Right ventricle myocardium inferior (tissue), 1 donor: ENCODE results near the gene VGLL4. TPM values are rescaled to one million over a fixed set of nuclear protein-coding genes. Genes with fewer than 3 reads are reported as not detected.
"Not testable (repeated sequence)": the region's sequence is repeated elsewhere in the genome, so short reads cannot be mapped to it uniquely, and the experiment has no call there.

ENCODE experiments used
- ATAC-seq: fragments of 200-7000 bp; cut with Tn5 transposase; one replicate; pipeline ENCODE4 v1.9.1; 2020; ENCODE audit warnings: mild to moderate bottlenecking, moderate library complexity
- DNase-seq: peaks from one replicate; pipeline ENCODE4 v3.0.0; 2021; ENCODE audit errors: missing footprints
- intact Hi-C: fragments of 100-400 bp; cut with DNase I; formaldehyde crosslinking; loops from one replicate; pipeline ENCODE4 v1.11.0; 2022
- total RNA-seq: library from RNA; stranded (reverse); fragmentation: NEBNext Ultra II Directional; extraction: Animal tissue kit (Norgen Biotek cat#: 25700); gene quantifications from one replicate; pipeline ENCODE4 v1.2.1, GENCODE V29; 2021
- donor health status: DM: no; HTN: yes; CAD: no; lungs with severe emphysema.

VGLL4 gene
- total RNA-seq, 1 donor from 2014 or later: 26.8 TPM

DNA sequence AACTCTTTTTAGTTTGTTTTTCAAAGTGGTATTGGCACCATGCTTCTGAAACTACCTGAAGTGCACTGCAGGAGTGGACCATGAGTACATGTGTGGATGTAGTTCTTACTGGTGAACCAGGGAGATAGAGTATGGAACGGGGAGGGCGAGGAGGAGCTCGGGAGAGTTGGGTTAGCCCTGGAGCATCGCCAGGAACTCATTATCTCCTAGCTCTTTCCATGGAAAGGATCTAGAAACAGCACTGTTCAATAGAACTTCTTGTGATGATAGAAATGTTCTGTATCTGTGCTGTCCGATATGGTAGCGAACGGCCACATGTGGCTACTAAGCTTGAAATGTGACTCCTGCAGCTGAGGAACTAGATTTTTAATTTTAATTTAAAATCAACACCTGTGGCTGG lies 47.3 kb downstream of the VGLL4 start:
- intact Hi-C loops: no loop called here
- ATAC-seq (no peak), DNase-seq (no peak)

DNA sequence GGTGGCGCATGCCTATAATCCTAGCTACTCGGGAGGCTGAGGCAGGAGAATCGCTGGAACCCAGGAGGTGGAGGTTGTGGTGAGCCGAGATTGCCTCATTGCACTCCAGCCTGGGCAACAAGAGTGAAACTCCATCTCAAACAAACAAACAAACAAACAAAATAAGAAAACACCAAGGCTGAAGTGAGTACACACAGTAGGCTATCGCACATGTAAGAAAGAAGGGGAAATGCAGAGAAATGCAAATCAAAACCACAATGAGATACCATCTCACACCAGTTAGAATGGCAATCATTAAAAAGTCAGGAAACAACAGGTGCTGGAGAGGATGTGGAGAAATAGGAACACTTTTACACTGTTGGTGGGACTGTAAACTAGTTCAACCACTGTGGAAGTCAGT lies 48.7 kb downstream of the VGLL4 start:
- ATAC-seq, intact Hi-C loops, DNase-seq: not testable (repeated sequence)

DNA sequence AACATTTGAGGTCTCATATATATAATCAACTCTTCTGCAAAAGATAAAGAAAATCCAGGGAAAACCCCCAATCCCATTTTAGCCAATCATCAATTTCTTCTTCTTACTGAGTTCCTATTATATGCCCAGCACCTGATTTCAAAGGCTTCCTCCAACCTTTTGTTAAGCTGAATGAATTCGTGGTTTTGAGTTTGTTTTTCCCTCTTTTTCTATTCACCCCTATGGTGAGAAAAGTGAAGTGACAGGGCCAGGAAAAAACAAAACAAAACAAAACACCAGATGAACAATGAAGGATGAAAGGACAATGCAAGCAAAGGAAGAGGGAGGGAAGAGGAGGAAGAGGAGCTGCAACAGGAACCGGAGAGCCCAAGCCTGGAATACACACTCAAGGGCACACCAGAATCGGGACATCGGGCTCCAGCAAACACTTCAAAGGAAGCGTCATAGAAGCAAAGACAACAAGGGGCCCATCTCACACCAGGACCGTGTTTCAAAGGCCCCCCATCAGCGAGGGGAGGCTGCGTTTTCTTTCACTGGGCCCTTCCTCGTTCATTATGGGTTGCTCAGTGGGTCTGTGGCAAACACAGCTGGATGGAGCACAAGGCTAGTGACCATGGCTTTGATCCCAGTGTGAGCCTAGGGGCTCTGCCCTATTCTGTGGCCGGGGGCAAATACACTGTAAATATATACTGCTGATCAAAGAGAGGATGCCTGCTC lies 50.2 kb downstream of the VGLL4 start:
- intact Hi-C loops: no loop called here
- no peak for ATAC-seq
- no peak for DNase-seq

DNA sequence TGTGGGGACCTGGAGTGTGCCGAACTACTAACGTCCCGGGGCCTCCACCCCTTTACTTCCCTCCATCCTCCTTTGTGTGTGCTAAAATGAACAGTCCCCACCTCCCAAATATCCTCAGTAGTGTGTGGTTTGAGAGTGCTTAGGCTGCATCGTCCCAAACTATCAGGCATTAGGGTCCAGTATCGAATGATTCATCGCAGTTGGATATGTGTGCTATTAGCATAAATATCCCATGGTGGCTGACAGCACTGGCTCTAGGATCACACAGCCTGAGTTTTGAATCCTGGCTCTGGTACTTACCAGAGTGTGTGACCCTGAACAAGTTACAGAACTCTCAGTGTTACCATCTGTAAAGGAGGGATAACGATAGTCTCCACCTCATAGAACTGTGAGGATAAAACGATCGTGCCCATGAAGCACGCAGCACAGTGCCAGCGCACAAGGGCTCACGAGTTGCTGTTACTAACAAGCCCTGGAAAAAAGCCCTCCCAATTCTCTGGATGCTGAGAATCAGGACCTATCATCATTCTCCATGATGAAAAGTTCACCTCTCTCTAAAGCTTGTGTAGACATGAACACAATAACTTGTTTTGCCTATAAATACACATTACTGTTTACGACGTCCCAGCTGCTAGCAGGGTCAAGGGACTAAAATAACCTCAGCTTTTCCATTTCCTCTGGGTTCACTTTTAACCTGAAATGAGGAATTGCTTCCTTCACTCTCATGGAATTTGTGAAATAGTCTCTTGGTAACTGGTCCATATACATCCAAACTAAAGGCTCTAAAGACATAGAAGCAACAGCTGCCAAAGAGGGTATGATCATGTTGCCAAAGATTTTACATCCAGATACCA lies 51.0 kb downstream of the VGLL4 start:
- ATAC-seq (no peak), DNase-seq (no peak)
- intact Hi-C loops: no loop called here

DNA sequence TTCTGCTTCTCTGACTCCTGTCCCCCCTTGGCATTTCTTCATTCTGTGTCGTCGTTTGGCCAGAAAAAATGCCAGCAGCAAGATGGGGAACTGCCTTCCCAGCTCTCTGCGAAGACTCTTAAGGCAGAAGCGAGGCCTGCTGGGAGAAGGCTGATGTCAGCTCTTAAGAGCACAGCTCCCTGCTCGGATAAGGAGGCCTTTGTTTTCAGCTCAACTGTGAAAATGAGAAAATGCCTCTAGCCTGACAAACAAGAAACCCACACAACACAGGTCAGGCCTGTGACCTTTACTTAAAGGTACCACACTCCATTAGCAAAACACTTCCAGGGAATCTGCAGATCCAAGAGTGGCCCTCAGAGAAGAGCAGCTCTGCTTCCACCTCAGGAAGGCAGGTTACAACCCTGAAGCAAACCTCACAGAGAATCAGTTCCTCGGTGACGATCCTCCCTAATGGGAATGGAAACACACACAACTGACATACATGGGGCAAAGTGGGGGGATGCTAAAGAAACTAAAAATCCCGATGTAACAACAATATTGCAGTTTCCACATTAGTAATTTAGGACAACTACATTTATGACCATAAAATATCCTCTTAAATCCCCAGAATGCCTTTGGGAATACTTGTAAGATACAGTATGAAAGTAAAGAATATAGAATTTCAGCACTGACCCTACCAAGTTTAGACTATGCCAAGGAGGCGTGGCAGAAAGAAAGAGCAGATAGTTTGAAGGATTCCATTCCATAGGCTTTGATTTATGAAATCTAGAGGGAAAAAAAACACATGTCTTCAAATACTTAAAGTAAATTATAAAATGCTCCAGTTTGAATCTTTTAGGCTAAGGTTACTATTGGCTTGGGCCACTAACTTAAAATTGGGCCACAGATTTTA lies 52.1 kb downstream of the VGLL4 start:
- DNase-seq: no peak
- intact Hi-C loops: no loop called here
- ATAC-seq: peak; percentile 91

DNA sequence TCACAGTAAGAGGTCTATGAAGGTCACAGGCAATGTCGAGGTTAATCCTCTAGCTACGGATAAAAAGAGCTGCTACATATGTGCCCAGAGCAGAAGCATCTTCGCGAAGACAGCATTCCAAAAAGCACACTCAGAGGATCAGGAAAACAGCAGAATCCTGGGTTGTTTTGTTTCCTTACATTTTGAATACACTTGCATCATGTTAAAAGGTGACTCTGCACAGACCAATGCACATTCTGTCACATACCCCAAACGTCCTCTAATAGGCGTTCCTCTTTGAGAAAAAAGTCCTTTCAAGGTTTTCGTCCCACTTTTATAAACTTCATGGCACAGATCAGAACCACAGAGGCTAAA lies 52.7 kb downstream of the VGLL4 start:
- no peak for DNase-seq
- no peak for ATAC-seq
- intact Hi-C loops: no loop called here

DNA sequence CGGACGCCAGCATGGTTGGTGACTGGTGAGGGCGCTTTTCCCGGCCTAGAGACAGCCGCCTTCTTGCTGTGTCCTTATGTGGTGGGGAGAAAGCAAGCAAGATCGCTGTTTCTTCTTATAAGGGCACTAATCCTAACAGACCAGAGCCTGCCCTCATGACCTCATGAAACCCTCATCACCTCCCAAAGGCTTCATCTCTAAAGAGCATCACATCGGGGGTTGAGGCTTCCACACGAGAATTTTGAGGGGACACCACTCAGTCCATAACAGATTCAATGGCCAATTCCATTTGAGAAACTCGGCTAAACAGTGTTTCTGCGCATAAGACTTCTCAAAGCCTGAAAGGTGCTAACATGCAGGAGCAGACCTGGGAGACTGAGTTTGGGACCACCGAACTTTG lies 54.0 kb downstream of the VGLL4 start:
- intact Hi-C loops: no loop called here
- no peak for ATAC-seq

DNA sequence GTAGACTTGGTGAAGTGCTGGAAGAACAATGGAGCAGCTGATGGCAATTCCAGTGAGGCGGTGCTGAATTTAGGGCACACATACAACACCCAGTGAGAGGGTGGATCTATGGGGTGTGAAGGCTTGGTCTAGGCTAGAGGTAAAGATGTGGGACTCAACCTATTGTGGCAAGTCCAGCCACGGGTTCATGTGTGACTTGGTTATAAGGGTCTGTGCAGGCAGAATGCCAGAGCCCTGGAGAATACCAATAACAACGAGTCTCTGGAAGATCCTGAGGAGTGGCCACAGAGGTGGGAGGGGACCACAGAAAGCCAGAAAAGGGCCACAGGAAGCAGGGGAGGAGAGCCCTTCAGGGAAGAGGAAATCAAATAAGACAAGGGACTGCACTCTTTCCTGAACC lies 55.0 kb downstream of the VGLL4 start:
- ATAC-seq: no peak
- intact Hi-C loops: no loop called here
- DNase-seq: no peak

More for the DNA sequence above, 54.0 kb downstream of the VGLL4 start:
- DNase-seq: no peak

DNA sequence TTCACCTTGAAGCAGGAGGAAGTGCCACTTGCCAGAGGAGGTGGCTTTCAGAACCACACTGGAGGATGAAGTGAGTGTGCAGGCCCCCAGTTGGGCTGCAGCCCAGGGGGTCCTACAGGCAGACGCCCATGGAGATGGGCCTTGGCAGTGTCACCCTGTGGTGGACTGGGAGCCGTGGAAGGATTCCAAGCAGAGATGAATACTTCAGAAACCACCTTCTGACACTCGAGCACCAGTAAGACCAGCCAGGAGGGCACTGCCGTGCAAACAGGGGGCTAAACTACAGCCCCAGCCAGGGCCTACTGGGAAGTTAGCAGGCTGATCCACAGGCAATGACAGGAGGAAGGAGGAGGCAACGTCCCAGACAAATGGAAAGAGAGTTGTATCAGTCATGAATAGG lies 55.4 kb downstream of the VGLL4 start:
- ATAC-seq (no peak), DNase-seq (no peak)
- intact Hi-C loops: no loop called here

DNA sequence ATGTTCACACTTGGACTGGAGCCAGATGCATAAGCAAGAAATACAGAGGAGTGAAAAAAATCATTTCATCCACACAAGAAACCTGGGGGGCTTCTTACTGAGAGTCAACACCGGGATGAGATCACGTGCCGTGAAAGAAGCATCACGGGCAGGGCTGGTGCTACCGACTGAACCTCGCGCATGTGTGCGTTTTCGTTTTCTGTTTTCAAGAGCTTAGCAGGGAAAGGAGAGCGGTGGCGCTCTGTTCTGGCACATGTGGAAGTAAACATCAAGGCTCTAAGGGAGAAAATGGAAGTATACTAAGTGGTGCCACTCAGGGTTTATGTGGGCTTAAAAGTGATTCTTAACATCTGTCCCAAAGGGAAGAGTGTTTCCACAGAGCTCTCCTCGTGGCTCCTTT lies 55.9 kb downstream of the VGLL4 start:
- intact Hi-C loops: no loop called here
- ATAC-seq: no peak

DNA sequence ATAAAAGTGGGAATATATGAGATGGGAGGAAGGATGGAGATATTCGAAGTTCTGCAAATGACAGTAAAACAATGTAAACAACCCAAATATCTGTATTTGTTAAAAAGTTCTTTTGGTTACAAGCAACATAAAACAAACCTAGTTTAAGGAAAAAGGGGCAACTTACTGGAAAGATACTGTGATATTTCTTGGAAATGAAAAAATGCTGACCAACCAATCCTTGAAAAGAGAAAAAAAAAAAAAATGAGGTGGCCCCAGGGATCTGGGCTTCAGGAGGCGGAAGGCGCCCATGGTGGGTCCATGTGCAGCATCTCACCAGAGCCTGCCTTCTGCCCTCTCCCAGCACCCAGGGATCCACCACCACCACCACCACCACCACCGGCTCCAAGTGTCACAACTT lies 59.1 kb downstream of the VGLL4 start:
- intact Hi-C loops: no loop called here
- DNase-seq (no peak), ATAC-seq (no peak)

More for the DNA sequence above, 55.9 kb downstream of the VGLL4 start:
- DNase-seq: no peak

DNA sequence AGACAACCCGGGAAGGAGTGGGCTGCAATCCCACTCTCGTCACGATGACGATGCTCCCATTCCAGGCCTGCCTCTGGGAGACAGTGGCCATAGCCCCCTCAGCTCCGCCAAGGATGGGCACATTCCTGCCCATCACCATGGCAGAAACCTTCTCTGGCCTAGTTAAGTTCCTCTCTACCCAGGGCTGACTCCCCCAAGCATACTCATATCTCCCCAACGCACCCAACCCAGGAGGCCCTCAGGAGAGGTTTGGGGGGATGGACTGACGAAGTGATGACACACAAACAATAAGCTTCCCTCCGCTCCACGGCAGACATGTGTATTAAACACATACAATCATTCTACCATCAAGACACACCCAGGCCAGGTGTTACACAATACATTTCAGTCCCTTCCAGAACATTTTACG lies 60.1 kb downstream of the VGLL4 start:
- DNase-seq: no peak
- no peak for ATAC-seq
- intact Hi-C loops: no loop called here

DNA sequence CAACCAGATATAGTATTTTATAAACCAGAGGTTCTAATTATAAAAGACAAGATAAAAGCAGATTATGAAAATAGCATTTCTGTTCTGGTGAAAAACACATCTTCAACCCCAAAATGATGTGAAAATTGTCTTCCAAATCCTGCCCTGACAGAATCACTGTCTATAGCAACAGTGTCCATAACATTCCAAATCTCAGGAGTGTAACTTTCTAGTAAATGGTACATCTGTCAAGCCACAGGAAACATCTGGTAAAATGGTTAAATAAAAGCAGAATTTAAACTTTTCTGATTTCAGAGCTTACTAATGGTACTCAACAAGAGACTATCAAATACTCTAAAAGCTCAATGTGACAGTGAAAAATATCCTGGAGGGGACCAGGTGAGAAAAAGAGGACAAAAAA lies 60.5 kb downstream of the VGLL4 start:
- intact Hi-C loops: no loop called here
- ATAC-seq: no peak
- DNase-seq: no peak

DNA sequence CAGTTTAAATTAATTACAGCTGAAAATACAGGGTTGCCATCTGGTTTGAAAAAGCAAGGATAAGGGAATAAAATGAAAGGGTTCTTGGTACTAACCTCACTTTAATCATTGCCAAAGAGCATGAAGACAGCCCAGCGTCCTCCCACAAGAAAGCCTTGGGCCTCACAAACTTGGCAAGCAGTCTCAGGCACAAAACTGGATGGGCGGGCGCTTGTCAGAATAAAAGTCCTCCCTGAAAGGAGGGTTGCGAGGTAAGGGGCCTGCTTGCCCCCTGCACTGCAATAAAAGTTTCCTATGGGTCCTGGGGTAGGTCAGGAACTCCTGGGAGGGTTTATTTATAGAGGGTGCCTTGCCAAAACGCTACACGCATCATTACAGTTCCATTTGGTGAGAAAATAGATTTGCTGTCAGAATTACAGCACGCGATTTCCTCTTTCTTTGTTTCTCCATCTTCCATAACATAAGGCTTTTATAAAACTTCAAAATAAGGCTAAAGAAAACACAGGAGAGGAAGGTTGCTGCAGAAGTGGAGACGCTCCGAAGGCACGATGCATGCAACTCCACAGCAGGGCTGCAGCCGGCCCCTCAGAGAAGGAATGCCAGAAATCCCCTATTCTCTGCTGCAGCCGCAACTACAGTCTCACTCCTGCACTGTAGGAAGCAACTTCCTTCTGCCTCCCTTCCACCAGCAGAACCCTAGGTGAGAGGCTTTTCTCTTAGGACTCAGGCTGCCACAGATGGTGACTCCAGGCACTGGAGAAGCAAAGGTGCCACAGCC lies 61.3 kb downstream of the VGLL4 start:
- intact Hi-C loops: no loop called here
- DNase-seq (peak; percentile 74), ATAC-seq (peak; percentile 85)

DNA sequence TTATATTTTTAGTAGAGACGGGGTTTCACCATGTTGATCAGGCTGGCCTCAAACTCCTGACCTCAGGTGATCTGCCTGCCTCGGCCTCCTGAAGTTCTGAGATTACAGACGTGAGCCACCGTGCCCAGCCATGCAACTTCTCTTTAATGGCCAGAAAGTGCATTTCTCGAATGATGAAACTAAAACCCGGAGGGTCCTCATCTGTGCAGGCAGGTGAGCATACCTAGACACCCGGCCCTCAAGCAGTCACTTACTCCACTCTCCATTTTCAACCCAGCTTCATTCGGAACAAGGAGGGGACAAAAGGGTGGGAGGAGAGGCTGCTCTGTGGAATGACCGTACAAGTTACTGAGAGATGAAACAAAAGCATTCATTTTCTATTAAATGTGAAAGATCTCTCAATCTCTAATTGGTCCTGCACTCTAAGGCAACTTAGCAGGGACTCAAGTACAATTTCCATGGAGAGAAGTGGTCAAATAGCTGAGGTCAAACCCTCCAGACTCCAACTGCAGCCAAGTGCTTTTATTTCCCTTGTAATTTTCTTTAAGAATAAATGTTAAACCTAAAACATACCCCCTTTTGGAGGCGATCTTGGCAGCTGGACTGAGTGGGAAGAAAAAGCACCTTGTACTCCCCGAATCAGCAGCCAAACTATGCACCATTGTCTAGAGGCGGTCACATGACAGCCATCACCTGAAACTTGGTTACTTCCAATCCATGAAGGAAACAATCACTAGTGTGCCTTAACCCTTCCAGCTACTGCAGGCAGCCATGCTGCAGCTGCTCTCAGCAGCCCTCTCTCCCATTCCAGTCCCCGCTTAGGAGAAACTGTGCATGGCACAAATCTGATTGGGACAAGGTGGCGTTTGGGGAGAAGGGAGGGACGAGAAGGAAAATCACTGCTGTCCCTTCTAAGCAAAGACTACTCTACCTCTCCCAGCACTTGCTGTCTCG lies 62.2 kb downstream of the VGLL4 start:
- peak; percentile 9 for ATAC-seq
- no peak for DNase-seq
- intact Hi-C loops: no loop called here

DNA sequence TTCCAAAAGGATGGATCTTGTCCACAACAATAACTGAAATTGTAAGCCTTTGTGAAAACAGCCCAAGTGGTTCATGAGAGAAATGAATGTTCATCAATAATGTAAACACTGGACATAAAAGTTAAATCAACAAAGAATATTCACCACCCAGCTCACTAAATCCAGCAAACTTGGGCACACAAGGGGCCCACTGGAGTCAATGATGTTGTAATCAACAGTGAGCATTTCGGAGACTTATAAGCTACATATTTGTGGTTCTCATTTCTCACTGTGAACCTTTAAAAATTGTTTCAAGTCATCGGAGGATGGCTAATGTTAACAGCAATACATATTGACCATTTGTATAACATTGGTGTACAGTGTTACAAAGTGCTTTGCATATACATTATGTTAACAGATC lies 63.1 kb downstream of the VGLL4 start:
- ATAC-seq (no peak), DNase-seq (no peak)
- intact Hi-C loops: no loop called here

DNA sequence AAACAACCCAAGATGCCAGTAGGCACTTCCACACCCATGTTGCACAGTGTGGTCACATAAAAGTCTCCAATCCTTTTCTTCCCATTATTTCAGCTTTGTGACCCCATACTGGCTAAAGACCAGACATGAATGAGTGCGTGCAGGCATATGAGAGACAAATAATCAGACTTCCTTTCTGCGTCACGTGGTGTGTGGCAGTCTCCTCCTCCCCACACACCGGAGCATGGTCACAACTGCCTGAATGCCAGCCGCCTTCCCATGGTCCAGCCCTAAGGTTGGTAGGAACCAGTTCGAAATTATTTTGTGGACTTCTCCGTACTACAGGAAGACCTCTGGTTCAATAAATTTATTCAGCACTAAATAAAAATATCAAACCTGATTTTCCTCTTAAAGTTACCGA lies 65.5 kb downstream of the VGLL4 start:
- no peak for ATAC-seq
- intact Hi-C loops: no loop called here
- no peak for DNase-seq

DNA sequence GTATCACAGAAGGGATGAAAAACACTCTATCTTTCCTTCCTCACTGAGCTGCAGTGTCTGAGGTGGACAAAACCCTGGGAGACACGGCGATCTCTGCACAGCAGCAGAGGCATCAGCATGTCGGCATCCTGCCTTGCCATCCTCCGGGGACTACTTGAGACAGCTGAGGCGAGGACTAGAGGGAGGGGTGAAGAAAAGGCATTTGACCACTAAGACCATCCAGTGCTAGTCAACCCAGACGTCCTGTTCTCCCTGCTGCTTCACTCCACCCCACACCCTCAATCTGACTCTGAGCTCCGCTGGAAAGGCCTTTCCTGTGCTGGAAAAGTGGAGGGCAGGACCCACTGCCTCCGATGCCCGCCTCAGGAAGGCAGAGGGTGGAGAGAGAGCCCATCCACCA lies 67.3 kb downstream of the VGLL4 start:
- intact Hi-C loops: no loop called here
- DNase-seq (no peak), ATAC-seq (peak; percentile 53)
